ENCODE data around the gene MLLT3. TPM values are rescaled to one million over a fixed set of nuclear protein-coding genes. Genes with fewer than 3 reads are reported as not detected.
A peak's percentile ranks its signal among the peaks of the same experiment; 100 is the strongest.

Gene MLLT3
- total and polyA plus RNA-seq, 8 donors, result 1.8 to 10.3 (median 4.2) TPM

DNA sequence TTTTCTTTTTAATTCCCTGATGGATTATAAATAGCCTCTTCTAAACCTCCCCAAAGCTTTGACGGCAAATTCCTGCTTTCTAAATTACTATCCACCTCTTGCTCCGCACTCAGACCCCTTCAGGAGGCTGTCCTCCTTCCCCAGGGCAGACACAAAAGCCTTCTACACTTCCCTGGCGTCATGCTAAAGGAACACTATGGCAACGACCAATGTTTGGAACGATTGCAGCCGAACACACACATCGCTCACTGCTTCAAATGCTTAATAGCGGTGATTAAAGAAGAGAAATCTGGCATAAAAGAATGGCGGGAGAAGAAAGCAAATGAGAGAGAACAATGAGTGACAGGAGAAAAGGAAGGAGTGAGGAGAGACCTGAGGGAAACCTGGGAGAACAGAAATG, 297.3 kb downstream of the MLLT3 start:
- no peaks in the 10 kb centered on the region for H3K9me3 ChIP-seq
- H3K27me3 ChIP-seq, result no peaks in the 10 kb centered on the region
- H3K4me1 ChIP-seq, result peaks cover 0 to 6% (median 6%) of the 10 kb centered on the region in 3 donors
- H3K36me3 ChIP-seq, result no peaks in the 10 kb centered on the region
- ATAC-seq (no peak), DNase-seq (no peak), FAIRE-seq (no peak)
- TF ChIP-seq, protein P1, sequence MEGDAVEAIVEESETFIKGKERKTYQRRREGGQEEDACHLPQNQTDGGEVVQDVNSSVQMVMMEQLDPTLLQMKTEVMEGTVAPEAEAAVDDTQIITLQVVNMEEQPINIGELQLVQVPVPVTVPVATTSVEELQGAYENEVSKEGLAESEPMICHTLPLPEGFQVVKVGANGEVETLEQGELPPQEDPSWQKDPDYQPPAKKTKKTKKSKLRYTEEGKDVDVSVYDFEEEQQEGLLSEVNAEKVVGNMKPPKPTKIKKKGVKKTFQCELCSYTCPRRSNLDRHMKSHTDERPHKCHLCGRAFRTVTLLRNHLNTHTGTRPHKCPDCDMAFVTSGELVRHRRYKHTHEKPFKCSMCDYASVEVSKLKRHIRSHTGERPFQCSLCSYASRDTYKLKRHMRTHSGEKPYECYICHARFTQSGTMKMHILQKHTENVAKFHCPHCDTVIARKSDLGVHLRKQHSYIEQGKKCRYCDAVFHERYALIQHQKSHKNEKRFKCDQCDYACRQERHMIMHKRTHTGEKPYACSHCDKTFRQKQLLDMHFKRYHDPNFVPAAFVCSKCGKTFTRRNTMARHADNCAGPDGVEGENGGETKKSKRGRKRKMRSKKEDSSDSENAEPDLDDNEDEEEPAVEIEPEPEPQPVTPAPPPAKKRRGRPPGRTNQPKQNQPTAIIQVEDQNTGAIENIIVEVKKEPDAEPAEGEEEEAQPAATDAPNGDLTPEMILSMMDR (IDR thresholded peaks at IDR 0.05), result no peak
- H3K27ac ChIP-seq, result no peak overlapping the region
- 84 to 89% methylated on average over 9 of the region's 9 CpGs for WGBS, 2 donors
- no peak overlapping the region for H3K4me3 ChIP-seq
- intact Hi-C loops (cut with DNase I), result no loop called here

DNA sequence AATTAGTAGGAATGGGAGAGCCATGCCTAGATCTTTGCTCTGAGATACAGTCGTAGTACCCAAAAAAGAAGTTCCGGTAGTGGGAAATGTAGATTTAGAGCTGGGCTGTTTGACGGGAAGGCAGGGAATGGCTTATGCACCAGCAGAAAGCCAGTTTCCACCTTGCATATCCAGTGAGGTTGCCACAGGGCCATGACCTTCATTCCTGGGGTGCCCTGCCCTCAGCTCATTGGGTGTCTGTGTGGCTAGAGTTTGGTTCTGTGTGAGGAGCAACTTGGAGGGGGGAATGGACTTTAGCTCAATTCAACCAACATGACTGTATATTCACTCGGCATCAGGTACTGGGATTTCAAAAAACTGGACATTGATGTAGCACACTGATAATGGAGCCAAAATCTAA, 300.1 kb downstream of the MLLT3 start:
- Histone ChIP-seq H3K27ac (no peak overlapping the region), H3K4me3 (no peak overlapping the region), H3K9me3 (no peaks in the 10 kb centered on the region), H3K36me3 (no peaks in the 10 kb centered on the region), H3K4me1 (peaks cover 0 to 10% (median 6%) of the 10 kb centered on the region in 3 donors), H3K27me3 (no peaks in the 10 kb centered on the region)
- intact Hi-C loops (cut with DNase I), result no loop called here
- ATAC-seq, result no peak
- no peak for DNase-seq
- TF ChIP-seq, protein P1 (IDR thresholded peaks at IDR 0.05), result no peak
- WGBS, 2 donors, result 98 to 99% methylated on average over 4 of the region's 4 CpGs
- no peak for FAIRE-seq

DNA sequence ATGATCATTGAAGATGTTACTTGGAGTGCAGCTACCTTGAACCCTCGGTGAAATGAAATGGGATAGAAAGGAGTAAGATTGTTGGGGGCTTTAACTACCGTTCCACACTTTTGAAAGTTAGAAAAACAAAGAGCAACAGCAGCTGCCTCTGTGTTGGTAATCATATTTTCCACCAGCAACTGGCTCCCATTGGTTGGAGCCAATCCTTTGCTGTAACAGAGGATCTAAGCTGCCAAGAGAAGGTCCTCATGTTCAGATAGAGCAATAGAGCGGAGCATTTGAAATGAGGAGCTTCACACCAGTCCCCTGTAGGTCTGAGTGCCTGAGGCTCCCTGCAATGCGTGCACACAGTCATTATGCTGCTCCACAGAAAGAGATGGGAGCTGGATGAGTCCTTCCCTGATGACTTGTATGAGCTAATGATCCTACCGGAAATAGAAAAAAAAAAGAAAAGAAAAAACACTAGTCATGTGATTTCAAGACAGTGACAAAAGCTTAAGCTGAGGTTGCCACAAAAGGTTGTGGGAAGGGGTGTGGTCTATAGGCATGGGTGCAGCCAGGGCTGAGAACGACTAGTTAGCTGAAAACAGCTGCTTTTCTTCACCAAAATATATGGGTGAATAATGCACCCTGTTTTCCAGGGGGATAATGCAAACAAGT, 300.7 kb downstream of the MLLT3 start:
- intact Hi-C loops (cut with DNase I), result no loop called here
- no peak for ATAC-seq
- WGBS, 2 donors, result 82 to 92% methylated on average over 6 of the region's 6 CpGs
- H3K4me3 ChIP-seq, result no peak overlapping the region
- no peaks in the 10 kb centered on the region for H3K9me3 ChIP-seq
- no peaks in the 10 kb centered on the region for H3K27me3 ChIP-seq
- TF ChIP-seq, protein P1 (IDR thresholded peaks at IDR 0.05), result no peak
- DNase-seq, result no peak
- H3K27ac ChIP-seq, result no peak overlapping the region
- no peak for FAIRE-seq
- H3K36me3 ChIP-seq, result no peaks in the 10 kb centered on the region
- H3K4me1 ChIP-seq, result peaks cover 0 to 10% (median 6%) of the 10 kb centered on the region in 3 donors

DNA sequence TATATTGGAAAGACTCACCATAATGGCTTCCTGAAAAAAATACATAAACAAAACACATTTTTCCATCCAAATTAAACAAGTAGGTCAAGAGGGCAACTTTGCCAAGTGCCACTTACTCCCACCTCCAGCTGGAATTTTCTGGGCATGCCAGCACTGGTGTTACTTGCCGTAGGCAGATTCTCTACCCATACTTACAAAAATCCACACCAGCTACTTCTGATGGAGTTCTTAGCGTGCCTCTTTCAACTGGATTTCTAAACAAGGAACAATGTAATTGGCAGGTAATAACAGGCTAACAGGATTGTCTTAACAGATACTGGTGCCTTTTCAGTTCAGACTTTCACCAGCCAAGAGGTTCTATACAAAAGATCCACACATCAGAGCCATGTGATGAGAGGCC, 301.4 kb downstream of the MLLT3 start:
- Histone ChIP-seq H3K27me3 (no peaks in the 10 kb centered on the region), H3K4me3 (no peak overlapping the region), H3K27ac (no peak overlapping the region), H3K4me1 (peaks cover 0 to 10% (median 6%) of the 10 kb centered on the region in 3 donors), H3K36me3 (no peaks in the 10 kb centered on the region), H3K9me3 (no peaks in the 10 kb centered on the region)
- intact Hi-C loops (cut with DNase I), result no loop called here
- FAIRE-seq, result no peak
- peak in 2 of 4 donors; percentile 10 to 38 for ATAC-seq
- DNase-seq, result no peak
- WGBS, 2 donors, result 64 to 74% methylated on average over 2 of the region's 2 CpGs
- TF ChIP-seq, protein P1 (IDR thresholded peaks at IDR 0.05), result no peak

GRCh38 chr9:20319641-20320337, 302.5 kb downstream of the MLLT3 start:
- H3K4me1 ChIP-seq, result peaks cover 0 to 10% (median 6%) of the 10 kb centered on the region in 3 donors
- FAIRE-seq (no peak), ATAC-seq (peak; percentile 72 to 87 (median 80)), DNase-seq (no peak)
- peak overlapping the region in 1 of 4 donors; percentile 10 for H3K27ac ChIP-seq
- H3K4me3 ChIP-seq, result no peak overlapping the region
- H3K9me3 ChIP-seq, result no peaks in the 10 kb centered on the region
- H3K27me3 ChIP-seq, result no peaks in the 10 kb centered on the region
- TF ChIP-seq, protein P1 (IDR thresholded peaks at IDR 0.05), result no peak
- intact Hi-C loops (cut with DNase I), result no loop called here
- no peaks in the 10 kb centered on the region for H3K36me3 ChIP-seq
- WGBS, 2 donors, result 61 to 69% methylated on average over 7 of the region's 7 CpGs

All from pancreas (tissue), 10 donors.